IPS-NIHi11 (cell line): ENCODE data around the gene TBR1.

Source experiments
- DNase-seq: peaks from one replicate; pipeline ENCODE4 v3.0.0; 2012; ENCODE audit warnings: mixed read lengths, low spot score

The TBR1 gene

DNA sequence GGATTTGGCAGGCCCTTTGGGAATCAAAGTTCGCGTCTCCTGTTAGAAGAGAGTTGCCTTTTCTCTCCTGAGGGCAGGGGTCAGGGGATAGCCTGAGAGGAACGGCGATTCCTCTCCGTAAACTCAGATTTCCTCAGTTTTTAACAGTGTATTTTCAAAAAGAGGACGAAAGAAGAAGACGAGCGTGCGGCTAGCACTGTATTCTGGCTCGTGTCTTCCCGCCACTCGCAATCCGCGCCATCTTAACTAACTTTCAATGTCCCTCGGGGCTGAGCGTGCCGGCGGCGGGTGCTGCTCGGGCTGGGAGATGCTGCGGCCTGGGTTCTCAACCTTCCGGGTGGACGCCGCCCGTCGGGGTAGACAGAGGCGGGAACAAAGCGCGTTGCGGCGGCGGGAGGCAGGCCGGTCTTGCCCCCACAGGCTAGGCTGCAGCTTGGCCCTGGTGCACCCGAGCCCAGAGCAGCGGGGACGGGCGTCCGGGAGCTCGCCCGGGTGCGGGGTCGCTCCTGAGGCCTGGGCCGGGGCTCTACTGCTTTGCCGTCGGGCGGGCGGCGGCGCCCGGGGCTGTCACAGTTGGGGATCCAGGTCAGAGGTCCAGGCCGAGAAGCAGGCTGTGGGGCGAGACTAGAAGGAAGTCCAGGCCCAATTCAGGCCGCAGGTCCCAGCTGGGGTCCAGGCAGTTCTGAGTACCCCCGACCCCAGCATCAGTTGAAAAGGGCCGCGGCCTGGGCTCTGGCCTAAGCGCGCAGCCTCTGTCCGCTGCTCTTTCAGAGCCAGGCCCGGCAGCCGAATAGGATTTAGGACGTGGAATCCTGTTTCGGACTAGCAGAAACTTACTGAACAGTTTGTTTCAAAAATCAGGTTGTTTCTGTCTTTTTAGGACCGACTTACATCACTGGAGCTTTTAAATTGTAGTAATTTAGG lies 11.8 kb downstream of the TBR1 start:
- no peak for DNase-seq

DNA sequence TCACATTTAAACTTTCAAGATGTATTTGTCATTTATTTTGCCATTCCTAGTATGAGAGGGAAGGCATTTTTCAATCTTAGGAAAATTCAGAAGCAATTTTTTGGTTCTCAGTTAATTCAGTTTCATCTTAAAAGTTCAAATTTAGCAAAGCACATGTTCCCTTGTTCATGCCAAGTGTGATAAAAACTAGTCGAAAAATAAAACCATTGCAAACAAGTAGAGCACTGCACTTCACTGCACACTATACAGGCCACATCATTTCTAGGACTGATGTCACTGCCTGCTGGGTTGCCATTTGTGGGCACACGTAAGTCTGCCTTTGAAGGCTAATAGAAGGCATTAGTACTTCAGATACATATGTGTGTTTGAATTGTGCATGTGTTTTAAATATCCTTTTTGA lies 14.3 kb downstream of the TBR1 start:
- no peak for DNase-seq

DNA sequence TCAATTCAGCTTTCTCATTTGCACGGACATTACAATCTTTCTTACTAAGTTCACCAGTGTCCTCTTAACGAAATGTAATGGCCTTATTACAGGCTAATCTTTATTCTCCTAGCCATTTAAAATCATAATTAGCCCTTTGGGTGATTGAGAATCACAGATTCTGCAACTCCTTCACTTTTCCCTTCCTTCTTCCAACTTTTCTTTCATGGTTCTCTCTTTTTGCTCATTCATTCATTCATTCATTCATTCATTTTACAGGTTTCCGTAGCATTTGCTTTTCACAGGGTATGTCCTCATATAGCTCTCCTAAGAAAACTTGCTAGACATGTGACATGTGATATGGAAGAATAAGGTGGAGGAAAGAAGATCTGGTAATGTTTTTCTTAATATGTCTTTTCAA lies 16.0 kb downstream of the TBR1 start:
- no peak for DNase-seq

DNA sequence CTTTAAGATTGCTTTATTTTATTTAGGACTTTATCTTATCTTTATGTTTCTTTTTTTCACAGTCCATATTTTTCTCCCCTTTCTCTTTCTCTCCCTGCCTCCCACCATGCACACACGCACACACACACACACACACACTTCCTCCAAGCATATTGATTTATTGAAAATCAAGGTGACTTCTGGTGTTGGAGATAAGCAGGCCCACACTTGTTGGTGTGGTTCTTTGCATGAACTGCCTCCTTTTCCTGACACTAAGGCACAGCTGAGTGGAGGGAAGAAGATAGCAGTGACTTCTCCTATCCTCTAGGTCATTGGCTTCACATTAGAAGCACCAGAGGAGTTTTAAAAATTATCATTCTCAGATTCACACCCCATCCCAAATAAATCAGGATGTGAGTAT lies 18.0 kb downstream of the TBR1 start:
- no peak for DNase-seq

DNA sequence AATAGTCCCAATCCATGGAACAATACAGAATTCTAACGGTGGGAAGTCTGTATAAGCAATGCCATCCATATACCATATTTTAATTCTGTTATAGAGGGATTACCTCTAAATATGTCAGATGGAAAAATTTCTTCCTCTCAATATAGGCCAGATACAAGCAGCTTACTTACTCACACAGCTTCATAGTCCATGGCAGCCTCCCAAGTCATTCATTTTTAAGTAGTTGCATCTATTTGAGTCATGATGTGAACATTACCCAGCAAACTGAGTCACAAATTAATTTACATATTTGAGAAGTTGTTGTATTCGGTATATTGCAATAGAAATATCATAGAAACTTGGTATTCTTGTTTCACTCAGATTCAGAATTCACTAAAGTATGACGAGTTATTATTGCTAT lies 20.3 kb downstream of the TBR1 start:
- no peak for DNase-seq

DNA sequence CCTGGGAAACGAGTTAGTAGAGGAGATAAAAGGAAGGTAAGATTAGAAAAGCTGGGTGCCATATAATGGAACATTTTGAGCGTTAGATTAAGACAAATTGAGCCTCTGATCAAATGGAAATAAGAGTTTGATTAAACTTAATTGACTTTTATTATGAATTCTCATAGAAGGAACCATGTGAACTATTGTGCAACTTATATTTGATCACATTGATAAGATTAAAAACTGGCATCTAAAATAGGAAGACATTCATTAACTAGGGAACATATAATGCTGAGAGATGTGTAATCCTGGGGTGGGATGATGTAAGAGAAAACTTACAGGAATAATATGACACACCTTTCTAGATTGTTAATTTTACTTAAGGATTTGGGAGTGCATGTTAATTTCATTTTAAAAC lies 22.5 kb downstream of the TBR1 start:
- no peak for DNase-seq

DNA sequence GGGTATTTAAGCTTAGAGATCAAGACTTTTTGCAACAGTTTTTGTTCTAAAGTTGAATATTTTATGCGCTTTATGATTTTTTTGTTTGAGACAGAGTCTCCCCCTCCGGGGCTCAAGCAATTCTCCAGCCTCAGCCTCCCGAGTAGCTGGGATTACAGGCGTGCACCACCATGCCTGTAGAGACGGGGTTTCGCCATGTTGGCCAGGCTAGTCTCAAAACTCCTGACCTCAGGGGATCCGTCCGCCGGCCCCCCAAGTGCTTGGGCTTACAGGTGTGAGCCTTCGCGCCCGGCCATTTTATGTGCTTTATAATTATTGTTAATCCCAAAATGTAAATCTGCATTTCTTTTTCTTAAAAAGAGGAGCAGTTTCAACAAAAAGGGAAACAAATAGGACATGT lies 29.0 kb downstream of the TBR1 start:
- no peak for DNase-seq

DNA sequence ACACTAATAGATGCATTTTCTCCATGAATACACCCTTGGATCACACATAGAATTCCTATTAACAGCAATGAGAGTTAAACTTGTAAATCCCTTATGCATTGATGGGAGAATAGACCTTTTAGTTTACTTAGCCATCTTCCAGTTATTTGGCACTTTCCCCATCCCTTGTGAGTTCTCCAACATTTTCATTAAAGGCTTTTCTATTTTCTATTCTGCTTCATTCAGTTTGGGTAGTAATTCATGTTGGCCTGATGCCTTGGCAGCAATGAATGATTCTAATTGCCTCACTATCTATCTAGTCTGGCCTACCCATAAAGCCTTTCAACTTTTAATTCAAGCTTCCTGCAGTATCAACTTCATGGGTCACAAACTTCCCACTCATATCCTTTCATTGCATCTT lies 32.3 kb downstream of the TBR1 start:
- DNase-seq = no peak

DNA sequence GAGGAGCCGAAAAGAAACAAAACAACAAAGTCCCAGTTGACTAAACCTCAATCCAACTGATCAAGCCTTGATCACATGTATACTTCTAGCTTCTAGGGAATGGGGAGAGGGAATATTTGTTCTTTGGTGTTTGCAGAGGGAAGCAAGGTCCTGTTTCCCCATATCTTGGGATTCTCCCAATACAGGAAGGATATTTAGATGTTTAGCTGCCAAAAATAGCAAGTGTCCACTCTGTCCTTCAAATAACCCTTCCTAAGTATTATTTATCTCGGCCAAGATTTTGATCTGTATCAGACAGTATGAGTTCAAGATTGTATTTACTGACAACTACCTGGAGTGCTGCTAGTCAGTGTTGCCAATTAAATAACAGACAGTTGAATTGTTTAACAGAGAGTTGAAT lies 55.5 kb downstream of the TBR1 start:
- no peak for DNase-seq

DNA sequence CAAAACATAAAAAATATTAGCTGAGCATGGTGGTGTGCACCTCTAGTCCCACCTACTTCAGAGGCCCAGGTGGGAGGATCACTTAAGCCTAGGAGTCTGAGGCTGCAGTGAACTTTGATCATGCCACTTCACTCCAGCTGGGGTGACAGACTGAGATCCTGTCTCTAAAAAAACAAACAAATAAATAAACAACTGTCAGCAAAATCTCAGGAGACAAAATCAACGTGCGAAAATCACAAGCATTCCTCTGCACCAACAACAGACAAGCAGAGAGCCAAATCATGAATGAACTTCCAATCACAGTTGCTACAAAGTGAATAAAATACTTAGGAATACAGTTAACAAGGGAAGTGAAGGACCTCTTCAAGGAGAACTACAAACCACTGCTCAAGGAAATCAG lies 58.8 kb downstream of the TBR1 start:
- DNase-seq = no peak
